ENCODE measurements around the gene SOBP.

The SOBP gene

GRCh38 chr6:107703606-107704005 is 213.7 kb downstream of the SOBP start:
- no peak for DNase-seq

DNA sequence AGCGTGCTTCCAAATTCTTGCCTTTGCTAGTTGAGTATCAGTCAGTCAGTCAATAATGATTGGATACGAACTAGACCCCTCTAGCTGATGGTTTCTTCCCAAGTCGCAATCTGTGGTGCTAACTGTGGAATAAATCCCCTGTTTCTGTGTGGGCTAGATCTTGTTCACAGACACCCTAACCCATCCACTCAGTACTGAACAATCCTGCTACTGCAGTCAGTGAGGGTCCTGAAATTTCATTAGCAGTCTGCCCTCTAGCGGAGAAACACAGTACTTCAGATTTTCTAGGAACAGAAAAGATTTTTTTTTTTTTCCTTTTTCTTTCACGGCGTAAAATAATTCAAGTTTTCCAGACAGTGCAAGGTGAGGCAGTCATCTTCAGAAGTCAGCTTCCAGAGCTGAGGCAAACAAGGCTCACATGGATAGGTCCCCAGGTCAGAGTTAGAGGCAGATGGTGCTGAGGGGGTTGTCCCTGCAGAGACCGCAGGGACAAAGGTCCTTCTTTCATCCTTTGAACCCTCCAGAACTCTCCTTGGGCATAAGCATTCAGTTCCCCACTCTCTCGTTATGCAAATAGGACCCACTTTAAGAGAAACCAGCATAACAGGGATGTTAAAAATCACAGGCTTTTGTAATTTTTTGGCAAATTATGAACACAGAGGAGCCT is 214.6 kb downstream of the SOBP start:
- DNase-seq: no peak

DNA sequence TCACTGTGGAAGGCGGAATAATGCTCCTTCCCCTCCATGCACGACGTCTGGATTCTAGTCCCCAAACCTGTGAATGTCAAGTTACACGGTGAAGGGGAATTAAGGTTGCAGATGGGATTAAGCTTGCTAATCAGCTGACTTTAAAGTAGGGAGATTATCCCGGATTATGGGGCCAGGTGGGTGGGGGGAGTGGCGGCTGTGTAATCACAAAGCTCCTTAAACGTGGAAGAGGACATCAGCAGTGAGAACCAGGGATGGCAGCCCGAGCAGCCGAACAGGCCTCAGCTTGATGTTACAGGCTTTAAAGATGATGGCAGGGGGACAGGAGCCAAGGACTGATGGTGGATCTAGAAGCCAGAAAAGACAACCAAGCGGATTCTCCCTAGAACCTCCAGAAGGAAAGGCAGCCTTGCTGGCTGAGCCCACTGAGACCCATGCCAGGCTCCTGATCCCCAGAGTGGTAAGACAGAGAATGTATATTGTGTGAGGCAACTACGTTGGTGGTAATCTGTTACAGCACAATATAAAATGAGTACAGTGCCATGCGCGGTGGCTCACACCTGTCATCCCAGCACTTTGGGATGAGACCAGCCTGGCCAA is 216.7 kb downstream of the SOBP start:
- no peak for DNase-seq

GRCh38 chr6:107707346-107708275 is 217.7 kb downstream of the SOBP start:
- no peak for DNase-seq

- no peak for DNase-seq
These were observed 218.5 kb downstream of the SOBP start for GRCh38 chr6:107708435-107708834.

DNA sequence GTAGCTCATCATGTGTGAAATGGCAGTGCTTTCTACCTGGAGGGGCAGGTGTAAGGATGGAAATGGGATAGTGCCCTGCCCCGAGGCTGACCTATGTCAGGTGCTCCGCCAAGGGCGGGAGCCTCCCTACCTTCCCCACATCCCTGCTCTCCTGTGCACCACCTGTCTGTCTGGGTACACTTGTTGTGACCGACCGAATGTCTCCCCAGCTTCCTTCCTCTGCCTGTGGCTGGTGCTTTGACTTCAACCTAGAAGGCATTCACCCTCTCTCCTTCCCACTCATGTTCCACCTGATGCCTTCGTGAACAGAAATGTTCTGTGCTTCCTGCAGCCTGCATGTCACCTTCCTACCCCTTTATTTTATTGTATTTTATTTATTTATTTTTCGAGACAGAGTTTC is 219.4 kb downstream of the SOBP start:
- no peak for DNase-seq
